Renal cortex interstitium (tissue), 11 donors: Measurements from ENCODE around the gene ST6GAL1. TPM values are rescaled to one million over a fixed set of nuclear protein-coding genes. Genes with fewer than 3 reads are reported as not detected.
"Not testable (repeated sequence)": the region's sequence is repeated elsewhere in the genome, so short reads cannot be mapped to it uniquely, and the experiment has no call there.

ENCODE experiments used
- DNase-seq, 11 donors: peaks; one replicate each; pipeline ENCODE4 v3.0.0-alpha.2; 2013; ENCODE audit warnings: low read depth in 9 of 11, low spot score in 4 of 11; ENCODE audit errors: extremely low read depth in 1 of 11
- polyA plus RNA-seq, 3 donors: library from polyadenylated mRNA; unstranded; fragments of 120-200 nt; gene quantifications; one replicate each; pipeline ENCODE4 v1.2.1, GENCODE V29; 2013; ENCODE audit not compliant: insufficient read length in 3 of 3

Gene ST6GAL1
- polyA plus RNA-seq, 3 donors, result 63.1 to 125 (median 86.6) TPM

DNA sequence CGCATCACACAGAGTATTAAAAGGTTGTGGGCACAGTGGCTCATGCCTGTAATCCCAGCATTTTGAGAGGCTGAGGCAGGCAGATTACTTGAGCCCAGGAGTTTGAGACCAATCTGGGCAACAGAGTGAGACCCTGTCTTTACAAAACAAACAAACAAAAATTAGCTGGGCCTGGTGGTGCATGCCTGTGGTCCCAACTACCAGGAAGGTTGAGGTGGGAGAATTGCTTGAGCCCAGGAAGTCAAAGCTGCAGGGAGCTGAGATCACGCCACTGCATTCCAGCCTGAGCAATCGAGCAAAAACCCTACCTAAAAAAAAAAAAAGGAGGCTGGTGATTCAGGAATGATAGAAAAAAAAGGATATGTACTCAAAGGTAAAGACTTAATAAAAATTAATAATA lies 28.2 kb upstream of the ST6GAL1 start:
- DNase-seq, result no peak

DNA sequence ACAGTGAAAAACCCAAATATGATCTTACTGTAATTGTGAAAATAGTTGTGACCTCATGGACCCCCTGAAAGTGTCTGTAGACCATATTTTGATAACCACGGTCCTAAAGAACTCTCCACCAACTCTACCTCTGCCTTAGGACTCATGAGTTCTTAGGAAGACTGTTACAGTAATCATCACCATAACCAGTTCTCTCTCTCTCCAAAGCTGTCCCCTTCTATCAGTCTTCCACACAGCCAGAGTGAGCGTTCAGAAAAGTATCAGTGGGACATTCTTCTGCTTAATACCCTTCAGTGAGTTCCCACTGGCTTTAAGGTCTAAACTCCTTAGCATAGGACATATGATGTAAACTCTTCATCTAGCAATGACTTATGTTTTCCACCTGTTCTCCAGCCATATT lies 27.6 kb upstream of the ST6GAL1 start:
- DNase-seq, result no peak

DNA sequence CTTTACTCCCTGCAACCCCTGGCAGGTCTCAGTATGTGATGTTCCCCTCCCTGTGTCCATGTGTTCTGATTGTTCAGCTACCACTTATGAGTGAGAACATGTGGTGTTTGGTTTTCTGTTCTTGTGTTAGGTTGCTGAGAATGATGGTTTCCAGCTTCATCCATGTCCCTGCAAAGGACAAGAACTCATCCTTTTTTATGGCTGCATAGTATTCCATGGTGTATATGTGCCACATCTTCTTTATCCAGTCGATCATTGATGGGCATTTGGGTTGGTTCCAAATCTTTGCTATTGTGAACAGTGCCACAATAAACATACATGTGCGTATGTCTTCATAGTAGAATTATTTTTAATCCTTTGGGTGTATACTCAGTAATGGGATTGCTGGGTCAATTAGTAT lies 26.6 kb upstream of the ST6GAL1 start:
- not testable (repeated sequence) for DNase-seq

DNA sequence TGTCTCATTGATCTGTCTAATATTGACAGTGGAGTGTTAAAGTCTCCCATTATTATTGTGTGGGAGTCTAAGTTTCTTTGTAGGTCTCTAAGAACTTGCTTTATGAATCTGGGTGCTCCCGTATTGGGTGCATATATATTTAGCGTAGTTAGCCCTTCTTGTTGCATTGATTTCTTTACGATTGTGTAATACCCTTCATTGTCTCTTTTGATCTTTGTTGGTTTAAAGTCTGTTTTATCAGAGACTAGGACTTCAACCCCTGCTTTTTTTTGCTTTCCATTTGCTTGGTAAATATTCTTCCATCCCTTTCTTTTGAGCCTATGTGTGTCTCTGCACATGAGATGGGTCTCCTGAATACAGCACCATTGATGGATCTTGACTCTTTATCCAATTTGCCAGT lies 23.3 kb upstream of the ST6GAL1 start:
- not testable (repeated sequence) for DNase-seq

DNA sequence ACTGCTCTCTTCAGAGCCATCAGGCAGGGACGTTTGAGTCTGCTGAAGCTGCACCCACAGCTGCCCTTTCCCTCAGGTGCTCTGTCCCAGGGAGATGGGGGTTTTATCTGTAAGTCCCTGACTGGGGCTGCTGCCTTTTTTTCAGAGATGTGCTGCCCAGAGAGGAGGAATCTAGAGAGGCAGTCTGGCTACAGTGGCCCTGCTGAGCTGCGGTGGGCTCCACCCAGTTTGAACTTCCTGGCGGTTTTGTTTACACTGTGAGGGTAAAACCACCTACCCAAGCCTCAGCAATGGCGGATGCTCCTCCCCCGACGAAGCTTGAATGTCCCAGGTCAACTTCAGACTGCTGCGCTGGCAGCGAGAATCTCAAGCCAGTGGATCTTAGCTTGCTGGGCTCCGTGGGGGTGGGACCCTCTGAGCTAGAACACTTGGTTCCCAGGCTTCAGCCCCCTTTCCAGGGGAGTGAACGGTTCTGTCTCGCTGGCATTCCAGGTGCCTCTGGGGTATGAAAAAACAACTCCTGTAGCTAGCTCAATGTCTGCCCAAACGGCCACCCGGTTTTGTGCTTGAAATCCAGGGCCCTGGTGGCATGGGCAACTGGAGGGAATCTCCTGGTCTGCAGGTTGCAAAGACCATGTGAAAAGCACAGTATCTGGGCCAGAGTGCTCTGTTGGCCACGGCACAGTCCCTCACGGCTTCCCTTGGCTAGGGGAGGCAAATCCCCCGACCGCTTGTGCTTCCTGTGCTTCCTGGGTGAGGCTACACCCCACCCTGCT lies 21.1 kb upstream of the ST6GAL1 start:
- no peak for DNase-seq

DNA sequence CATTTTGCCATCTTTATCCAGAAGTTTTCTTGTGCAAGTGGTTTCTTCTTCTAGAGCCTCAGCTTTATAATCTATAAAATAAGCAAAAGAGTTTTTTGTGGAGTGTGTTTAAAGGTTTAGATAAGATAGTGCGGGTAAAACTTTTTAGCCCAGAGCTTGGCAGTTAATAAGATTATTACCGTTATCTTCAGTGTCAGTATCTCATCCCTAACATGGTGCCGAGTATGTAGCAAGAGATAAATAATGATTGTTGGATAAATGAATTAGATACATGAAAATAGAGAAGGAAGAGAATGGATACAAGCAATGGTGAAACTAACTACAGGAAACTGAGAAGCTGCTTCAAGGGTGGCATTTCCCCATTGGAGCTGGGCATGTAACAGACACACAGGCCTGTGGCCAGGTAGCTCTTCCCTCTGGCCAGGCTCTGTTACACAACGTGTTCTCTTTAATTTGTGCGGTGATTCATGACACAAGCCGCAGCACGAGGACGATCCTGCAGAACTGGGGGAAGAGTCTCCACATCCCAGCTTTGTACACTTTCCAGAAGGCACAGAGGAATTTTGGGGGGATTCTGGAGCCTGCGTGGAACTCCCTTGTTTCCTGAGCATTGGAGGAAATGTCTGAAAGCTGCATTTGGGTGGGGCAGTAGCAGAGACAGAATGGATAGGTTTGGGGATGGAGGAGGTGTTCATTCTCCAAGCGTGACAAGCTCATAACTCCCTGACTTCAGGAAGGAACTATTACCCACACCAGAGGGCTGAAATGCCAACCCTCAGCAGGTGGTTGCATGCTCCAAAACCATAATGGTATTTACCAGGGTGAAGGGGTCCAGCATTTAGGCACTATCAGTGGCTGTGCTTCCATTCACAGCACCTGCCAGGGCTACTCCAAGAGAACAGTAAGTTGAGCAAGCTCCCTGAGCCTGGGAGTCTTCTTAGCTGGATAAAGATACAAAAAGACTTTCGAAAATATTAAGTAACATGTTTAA lies 14.2 kb upstream of the ST6GAL1 start:
- DNase-seq, result no peak

DNA sequence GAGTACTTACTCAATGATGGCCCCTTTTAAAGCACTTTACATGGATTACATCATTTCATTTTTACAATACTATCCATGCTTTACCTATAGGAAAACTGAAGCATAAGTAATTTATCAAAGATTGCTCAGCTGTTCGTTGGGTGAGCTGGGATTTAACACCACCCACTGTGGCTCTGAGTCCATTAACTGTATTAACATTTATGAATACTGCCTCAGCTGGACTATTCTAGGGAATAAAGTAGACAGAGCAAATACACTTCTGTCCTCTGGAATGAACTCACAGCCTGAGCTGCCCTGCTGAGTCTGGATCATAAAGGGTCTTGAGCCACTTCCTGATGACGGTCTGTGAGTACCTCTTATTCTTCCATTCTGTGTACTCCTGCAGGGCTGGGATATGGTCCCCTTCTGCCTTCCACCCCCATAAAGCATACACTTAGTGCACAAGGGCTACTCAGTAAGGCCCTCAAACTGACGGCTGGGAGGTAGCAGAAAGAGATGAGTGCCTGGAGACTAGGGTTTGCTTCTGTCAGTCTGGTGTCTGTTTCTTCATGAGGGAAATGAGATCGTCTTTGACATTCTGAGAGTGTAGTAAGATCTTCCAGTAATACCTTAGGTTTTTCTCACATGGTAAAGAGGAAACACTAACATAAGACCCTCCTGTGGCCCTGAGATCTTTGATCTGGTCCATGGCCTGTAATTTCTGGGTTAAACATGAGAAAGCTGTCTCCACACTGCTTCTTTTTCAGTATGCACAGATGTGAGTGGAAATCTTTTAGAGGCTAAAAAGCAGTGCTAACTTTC lies 12.6 kb upstream of the ST6GAL1 start:
- DNase-seq, result no peak

DNA sequence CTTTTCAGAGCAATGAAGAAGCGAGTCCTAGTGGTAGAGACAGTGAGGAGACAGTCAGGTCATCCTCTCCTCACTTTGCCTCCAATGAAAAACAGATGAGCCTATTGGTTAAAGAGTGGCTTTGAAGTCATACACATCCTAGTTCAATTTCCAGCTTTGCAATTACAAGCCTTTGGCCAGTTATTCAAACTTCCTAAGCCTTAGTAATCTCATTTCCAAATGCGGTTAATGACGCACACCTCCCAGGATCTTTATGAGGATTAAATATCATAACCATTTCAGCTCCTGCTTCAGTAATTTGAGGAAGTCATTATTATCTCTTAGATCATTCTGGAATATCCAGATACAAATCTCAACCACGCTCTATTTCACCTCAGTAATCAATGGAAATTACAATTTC lies 10.0 kb upstream of the ST6GAL1 start:
- DNase-seq, result no peak

DNA sequence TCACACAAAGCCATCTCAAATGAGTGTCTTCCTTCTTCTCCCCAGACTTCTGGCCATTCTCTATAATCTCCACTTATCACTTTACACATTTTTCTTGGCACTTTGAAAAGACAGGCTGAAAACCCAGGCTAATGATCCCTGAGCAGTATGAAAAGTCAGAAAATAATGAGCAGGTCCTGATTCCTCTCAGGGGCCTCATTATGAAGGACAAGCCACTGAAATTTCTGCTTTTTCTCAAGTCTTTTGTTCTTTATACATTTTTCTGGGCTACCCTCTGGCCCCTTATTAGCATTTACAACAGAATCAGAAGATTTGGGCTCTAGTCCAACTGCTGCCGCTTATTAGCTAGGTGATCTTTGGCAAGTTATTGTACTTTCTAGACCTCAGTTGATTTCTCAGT lies 9.5 kb upstream of the ST6GAL1 start:
- no peak for DNase-seq

DNA sequence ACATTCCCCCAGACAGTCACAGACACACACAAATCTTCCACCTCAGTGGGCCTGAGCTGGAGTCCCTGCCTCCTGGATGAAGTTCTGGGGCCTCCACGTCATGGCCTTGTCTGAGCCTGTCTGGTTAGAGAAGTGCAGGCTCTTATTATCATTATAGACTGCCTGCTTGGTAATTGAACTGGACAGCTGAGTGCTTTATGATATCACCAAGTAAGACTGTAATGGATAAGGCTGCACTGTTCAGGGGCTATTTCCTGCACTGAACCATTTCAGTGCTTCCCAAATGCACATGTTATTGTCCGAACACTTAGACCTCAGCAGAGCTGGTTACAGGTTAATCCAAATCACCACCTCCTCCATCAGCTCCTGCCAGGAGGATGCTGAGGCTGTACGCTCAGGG lies 8.7 kb upstream of the ST6GAL1 start:
- DNase-seq, result no peak

DNA sequence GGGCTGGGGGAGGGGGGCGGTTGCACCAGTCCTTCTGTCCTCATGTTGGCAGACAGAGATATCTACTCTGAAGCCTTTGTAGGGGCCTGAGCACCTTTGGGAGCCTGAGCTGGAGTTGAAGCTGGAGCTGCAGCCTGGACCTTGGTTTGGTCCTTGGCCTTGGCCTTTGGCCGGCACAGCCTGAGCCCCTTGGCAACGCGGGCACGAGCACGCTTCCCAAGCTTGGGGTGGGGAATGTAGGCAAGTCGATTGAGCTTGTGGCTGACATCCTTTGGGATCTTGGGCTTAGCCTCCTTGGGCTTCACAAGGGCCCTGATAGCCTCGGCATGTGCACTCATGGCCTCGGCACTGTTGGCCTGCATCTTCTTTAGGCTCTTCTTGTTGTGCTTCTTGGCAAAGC lies 8.1 kb upstream of the ST6GAL1 start:
- DNase-seq, result no peak

DNA sequence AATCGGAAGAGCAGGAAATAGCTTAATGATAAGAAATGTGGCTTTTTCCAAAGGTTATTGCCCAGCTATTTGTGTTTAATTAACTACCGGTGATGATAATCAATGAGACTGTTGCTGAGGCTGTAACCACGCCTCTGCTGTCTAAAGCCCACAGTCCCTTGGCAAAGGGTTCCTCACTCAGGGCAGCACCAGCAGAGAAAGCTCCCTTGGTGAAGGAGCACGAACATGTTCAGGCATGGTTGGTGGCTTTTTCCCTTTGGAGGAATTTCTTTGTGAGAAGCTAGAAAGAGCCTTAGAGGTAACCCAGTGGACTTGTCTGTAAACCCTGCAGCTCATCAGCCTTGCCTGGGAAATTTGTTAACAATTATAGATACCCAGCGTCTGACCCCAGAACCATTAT lies 7.5 kb upstream of the ST6GAL1 start:
- DNase-seq, result no peak

DNA sequence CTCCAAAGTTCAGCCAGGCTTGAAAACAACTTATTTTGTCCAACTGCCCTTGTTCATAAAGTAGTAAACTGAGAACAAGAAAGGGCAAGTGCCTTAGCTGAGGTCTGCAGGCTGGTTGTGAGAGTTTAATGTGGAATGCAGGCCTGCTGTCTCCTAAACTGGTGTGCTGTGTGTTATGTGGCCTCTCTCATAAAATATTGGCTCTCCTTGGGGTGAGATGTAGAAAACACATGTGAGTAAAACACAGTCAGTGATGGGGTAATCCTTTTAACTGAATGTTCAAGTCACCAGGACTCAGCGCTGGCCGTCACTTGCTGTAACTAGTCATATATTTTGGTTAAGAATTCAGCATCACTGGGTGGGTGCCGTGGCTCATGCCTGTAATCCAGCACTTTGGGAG lies 7.1 kb upstream of the ST6GAL1 start:
- no peak for DNase-seq

DNA sequence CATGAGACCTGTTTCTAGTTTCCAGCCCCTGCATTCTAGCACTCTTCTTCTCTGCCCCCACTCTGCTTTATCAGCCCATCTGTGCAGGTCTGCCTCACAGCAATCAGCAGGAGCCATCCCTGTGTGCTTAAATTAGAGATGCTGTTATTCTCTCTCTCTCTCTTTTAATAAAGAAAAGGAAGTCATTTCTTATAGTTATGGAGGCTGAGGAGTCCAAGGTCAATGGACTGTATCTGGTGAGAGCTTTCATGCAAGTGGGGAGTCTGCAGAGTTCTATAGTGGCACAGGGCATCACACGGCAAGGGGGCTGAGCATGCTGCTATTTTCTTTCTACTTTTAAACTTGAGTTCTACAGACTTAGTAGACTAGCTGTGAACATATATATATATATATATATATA lies 4.5 kb upstream of the ST6GAL1 start:
- DNase-seq, result no peak

DNA sequence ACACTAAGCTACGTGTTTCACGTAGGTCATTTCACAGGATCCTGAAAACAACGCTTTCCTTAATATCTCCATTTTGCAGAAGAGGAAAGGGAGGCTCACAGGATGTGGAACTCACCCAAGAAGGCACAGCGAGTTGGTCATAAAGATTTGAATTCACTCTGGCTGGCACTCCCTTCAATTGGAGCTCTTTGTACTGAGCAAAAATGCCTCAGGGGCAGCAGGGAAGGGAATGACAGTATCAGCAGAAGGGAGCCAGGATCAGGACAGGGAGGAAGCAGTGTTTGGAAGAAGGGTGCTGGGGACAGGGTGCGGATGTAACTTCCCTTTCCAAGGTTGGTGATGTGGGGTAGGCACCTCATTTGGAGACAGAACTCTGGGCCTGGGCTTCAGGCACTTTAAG lies 1.1 kb upstream of the ST6GAL1 start:
- no peak for DNase-seq

DNA sequence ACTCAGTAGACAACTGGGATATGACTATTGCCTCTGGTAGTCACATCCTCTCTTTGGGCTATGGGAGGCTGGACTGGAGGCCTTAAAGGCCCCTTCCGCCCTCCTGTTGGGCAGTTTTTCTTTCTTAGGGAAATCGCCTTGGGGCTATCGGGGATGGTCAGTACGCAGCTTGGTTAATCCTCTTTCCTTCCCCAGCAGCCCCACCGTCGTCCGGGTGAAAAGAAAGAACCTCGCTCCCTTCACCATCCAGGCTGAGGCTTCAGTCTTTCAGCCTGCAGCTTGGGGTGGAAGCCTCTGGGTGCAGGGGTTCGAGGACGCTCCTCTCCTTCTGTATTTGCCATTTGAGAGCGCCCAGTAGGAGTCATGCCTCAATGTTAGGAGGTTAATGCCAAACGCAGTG lies 641 bp upstream of the ST6GAL1 start:
- no peak for DNase-seq

DNA sequence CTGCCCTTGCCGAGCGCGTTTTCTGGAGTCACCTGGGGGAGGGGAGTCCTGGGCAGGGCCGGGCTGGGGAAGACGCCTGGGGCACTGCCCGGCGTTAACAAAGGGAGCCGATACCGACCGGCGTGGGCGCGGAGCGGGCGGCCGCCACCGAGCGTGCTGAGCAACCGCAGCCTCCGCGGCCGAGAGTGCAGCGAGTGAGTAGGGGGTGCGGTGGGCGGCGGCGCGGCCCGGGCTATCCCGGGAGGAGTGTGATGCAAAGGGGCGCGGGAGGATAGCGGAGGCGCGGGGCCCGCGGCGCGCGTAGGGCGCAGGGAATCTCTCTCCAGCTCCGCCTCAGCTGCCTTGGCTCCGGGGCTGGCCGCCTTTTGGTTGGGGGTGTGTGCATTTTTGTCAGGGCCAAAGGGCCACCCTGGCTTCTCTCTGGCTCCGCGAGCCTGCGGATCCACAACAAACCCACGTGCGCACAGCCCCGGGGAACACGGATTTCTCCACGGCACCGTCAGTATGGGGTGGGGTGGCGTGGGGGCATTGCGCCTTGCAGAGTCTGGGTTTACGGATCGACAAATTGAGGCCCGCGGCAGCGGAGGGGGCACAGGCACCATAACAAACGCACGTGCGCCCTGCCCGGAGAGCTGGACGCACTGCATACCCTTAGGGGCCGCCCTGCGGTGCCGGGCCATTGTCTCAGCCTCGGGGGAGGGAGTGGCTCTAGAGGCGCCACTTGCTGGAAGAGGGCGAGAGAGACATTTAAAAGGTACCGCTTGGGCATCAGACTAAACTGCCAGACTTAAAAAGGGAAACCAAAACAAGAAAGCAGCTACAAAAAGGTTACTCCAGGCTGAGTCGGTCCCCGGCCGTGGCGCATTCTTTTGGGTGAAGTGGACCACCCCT lies 560 bp downstream of the ST6GAL1 start:
- DNase-seq, result peak in 4 of 11 donors; percentile 43 to 63 (median 53)

DNA sequence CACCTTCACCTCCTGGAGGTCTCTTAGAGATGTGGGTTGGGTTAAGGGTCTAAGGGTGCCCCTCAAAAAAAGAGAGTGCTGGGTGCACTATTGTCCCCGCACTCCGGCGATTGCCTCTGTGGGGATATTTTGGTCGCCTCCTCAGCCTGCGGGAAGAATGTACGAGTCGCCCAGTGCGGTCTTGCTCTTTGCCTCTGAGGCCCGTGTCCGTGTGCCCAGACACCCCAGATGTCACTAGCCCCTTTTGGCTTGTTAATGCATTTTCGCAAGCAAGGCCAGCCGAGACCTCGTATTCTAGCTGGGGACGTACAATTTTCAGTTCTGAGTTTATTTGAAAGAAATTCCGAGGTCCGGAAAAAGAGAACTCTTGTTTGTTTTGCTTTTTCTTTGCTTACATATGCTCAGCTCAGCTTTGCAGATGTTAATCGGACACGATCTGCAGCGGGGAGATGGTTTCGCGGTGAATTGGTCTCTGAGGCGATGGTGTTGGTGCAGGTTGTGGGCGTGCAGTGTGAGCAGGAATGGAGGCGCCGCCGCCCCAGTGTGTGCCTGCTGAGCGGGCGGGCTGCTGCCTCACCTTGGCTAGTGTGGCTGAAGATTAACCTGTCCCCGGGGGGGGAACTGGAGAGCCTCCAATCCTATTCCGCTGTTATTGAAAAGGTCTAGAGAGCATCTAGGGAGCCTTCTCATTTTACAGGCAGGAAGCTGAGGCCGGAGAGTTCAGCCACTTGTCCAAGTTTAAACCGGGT lies 1.4 kb downstream of the ST6GAL1 start:
- peak in 5 of 11 donors; percentile 40 to 69 (median 46) for DNase-seq
